Tibial artery (tissue), 4 donors: ENCODE measurements around the gene SGTA.

ENCODE experiments used
- DNase-seq, 2 donors: peaks; one replicate each; pipeline ENCODE4 v3.0.0-alpha.2; 2019
- H3K27ac ChIP-seq, 2 donors: fragments of 200-600 bp; sonication (generic) in 1 of 2; 1 replicate in 1 of 2; 2 replicates in 1 of 2; pipeline ENCODE4 v1.5.1; 2018 to 2019; ENCODE audit warnings: mild to moderate bottlenecking in 1 of 2
- H3K27me3 ChIP-seq, 2 donors: fragments of 200-600 bp; sonication (generic) in 1 of 2; one replicate each; pipeline versions ENCODE4 v1.5.1 to v1.6.0; 2016 to 2019
- H3K36me3 ChIP-seq, 3 donors: fragments of 200-600 bp; sonication (generic) in 2 of 3; one replicate each; pipeline ENCODE4 v1.5.1; 2016 to 2019; ENCODE audit warnings: mild to moderate bottlenecking in 2 of 3
- H3K4me1 ChIP-seq, 4 donors: fragments of 200-600 bp; sonication (generic) in 2 of 4; 1 replicate in 3 of 4; 2 replicates in 1 of 4; pipeline ENCODE4 v1.5.1; 2016 to 2019
- H3K4me3 ChIP-seq, 2 donors: fragments of 200-600 bp; sonication (generic) in 1 of 2; 1 replicate in 1 of 2; 2 replicates in 1 of 2; pipeline ENCODE4 v1.5.1; 2018 to 2019; ENCODE audit warnings: mild to moderate bottlenecking in 2 of 2
- H3K9me3 ChIP-seq, 3 donors: fragments of 200-600 bp; sonication (generic) in 1 of 3; one replicate each; pipeline ENCODE4 v1.5.1; 2016 to 2019
- CTCF ChIP-seq, 2 experiments: fragments of 200-600 bp in 1 of 2; fragments of 450-650 bp in 1 of 2; IDR thresholded peaks; one replicate each; pipeline ENCODE4 v1.5.1; 2017 to 2019; ENCODE audit warnings: antibody characterized with exemption in 2 of 2, mild to moderate bottlenecking in 1 of 2, moderate library complexity in 1 of 2
- intact Hi-C: fragments of 100-400 bp; cut with DNase I; formaldehyde crosslinking; loops from one replicate; pipeline ENCODE4 v1.15.0; 2023; ENCODE audit warnings: low total_unique reads

The SGTA gene

GRCh38 chr19:2731181-2731995, 51.7 kb downstream of the SGTA start:
- H3K9me3 ChIP-seq = no peaks in the 10 kb centered on the region
- DNase-seq = no peak
- H3K4me3 ChIP-seq = no peak overlapping the region
- intact Hi-C loops = no loop called here
- peaks cover 0 to 34% of the 10 kb centered on the region in 2 donors for H3K27me3 ChIP-seq
- TF ChIP-seq CTCF (IDR thresholded peaks at IDR 0.05) = no peak
- no peaks in the 10 kb centered on the region for H3K4me1 ChIP-seq
- H3K27ac ChIP-seq = no peak overlapping the region
- H3K36me3 ChIP-seq = peaks cover 8 to 50% (median 25%) of the 10 kb centered on the region in 3 donors

DNA sequence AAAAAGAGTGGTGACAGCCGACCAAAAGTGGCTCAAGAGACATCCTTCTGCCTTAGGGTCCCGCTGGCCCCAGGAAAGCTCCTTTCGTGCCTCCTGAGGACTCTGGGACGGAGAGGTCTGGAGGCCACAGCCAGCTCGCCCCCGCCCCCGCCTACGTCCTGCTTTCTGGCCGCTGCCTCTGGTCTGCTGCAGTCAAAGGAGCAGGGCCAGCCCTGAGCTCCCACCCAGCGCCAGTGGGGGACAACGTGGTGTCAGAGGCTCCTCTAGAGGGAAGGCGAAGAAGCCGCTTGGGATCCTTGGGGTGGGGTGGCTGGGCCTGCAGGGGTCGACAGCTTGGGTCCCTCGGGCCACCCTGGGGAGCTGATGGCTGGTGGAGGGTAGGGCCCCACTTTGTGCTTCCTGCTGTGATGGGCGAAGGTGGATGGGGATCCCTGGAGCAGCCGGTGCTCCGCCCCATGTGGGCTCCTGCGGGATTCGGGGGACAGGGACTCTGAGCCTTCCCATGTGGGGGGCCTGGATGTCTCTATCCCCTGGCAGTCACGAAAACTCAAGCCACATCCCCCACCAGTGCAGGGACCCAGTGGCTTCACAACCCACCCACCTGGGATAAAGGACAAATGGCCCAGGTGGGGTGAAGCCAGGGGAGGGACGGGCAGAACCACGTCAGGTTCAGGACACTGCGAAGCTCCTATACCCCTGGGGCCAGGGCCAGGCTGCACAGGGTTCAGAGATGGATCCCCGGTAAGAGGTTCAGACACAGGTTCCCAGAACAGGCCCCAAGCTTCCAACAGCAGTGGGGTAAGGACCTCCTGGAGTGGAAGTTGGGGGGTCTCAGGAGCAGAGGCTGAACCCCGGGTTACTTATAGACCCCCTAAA, 52.9 kb downstream of the SGTA start:
- H3K9me3 ChIP-seq = no peaks in the 10 kb centered on the region
- H3K4me3 ChIP-seq = no peak overlapping the region
- intact Hi-C loops = no loop called here
- H3K36me3 ChIP-seq = peaks cover 0 to 38% (median 13%) of the 10 kb centered on the region in 3 donors
- H3K27ac ChIP-seq = no peak overlapping the region
- no peak for DNase-seq
- TF ChIP-seq CTCF (IDR thresholded peaks at IDR 0.05) = no peak
- H3K27me3 ChIP-seq = peaks cover 0 to 42% of the 10 kb centered on the region in 2 donors
- no peaks in the 10 kb centered on the region for H3K4me1 ChIP-seq

GRCh38 chr19:2728783-2729387, 54.2 kb downstream of the SGTA start:
- intact Hi-C loops = no loop called here
- Histone ChIP-seq H3K27me3 (peaks cover 0 to 42% of the 10 kb centered on the region in 2 donors), H3K9me3 (no peaks in the 10 kb centered on the region), H3K27ac (no peak overlapping the region), H3K36me3 (peaks cover 0 to 25% (median 12%) of the 10 kb centered on the region in 3 donors), H3K4me3 (no peak overlapping the region), H3K4me1 (peaks cover 0 to under 1% (median 0%) of the 10 kb centered on the region in 4 donors)
- TF ChIP-seq CTCF (IDR thresholded peaks at IDR 0.05) = no peak
- no peak for DNase-seq

DNA sequence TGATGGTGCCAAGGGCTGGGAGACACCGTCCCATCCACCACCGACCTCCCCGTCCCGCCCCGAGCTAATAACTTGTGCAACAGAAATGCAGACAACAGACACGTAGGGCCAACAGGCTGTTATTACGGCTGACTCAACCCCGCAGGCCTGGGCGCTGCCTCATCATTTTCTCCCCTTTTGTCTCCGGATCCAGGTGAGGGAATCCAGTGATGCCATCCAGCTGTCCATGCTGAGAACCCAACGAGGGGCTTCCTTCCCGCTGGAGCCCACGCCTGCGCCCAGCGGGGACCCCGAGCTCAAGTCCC, 55.5 kb downstream of the SGTA start:
- DNase-seq = no peak
- peaks cover 0 to 42% of the 10 kb centered on the region in 2 donors for H3K27me3 ChIP-seq
- no peaks in the 10 kb centered on the region for H3K9me3 ChIP-seq
- H3K27ac ChIP-seq = no peak overlapping the region
- no peak overlapping the region for H3K4me3 ChIP-seq
- H3K36me3 ChIP-seq = peaks cover 0 to 12% (median 6%) of the 10 kb centered on the region in 3 donors
- peaks cover 7 to 13% (median 13%) of the 10 kb centered on the region in 4 donors for H3K4me1 ChIP-seq
- no peak for TF ChIP-seq CTCF (IDR thresholded peaks at IDR 0.05)
- intact Hi-C loops = no loop called here

- H3K27ac ChIP-seq = no peak overlapping the region
- intact Hi-C loops = no loop called here
- peaks cover 0 to 46% of the 10 kb centered on the region in 2 donors for H3K27me3 ChIP-seq
- no peak for DNase-seq
- peaks cover 0 to 7% (median 1%) of the 10 kb centered on the region in 3 donors for H3K36me3 ChIP-seq
- peaks cover 7 to 17% (median 15%) of the 10 kb centered on the region in 4 donors for H3K4me1 ChIP-seq
- no peaks in the 10 kb centered on the region for H3K9me3 ChIP-seq
- no peak overlapping the region for H3K4me3 ChIP-seq
- TF ChIP-seq CTCF (IDR thresholded peaks at IDR 0.05) = no peak
These were observed 56.0 kb downstream of the SGTA start for GRCh38 chr19:2726904-2727639.
